Epithelial cell of esophagus (primary cell): Measurements from ENCODE around the gene VPREB3.

Experiments used
- DNase-seq: peaks from one replicate; pipeline ENCODE4 v3.0.0; 2010; ENCODE audit warnings: low read depth
- H3K4me3 ChIP-seq: 2 replicates; pipeline ENCODE4 v1.5.1; 2011; ENCODE audit warnings: mild to moderate bottlenecking, low read length, control low read depth
- CTCF ChIP-seq: IDR thresholded peaks from 2 replicates; pipeline ENCODE4 v1.5.1; 2011; ENCODE audit warnings: low read depth, mild to moderate bottlenecking, low read length, control low read depth, inconsistent platforms; ENCODE audit not compliant: insufficient read depth; ENCODE audit errors: missing control alignments

The VPREB3 gene

DNA sequence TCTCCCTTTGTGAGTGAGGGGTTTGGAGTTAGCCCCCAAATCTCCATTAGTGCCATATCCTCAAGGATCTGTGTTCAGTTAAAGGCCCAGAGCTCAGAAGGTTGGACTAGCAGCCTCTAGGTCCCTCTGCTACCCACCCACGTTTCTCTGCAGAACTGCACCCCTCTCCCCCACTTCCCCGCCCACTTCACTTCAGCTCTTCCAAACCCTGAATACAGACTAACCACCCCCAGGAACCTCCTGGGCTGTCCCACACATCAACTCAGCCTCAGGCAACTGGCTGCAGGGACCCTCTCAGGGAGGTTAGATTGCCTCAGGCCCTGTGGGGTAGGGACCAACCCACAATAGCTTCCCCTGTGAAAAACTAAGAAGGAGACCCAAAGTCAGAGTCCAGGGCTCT is 840 bp downstream of the VPREB3 start:
- no peak for TF ChIP-seq CTCF
- H3K4me3 ChIP-seq: no peak overlapping the region

DNA sequence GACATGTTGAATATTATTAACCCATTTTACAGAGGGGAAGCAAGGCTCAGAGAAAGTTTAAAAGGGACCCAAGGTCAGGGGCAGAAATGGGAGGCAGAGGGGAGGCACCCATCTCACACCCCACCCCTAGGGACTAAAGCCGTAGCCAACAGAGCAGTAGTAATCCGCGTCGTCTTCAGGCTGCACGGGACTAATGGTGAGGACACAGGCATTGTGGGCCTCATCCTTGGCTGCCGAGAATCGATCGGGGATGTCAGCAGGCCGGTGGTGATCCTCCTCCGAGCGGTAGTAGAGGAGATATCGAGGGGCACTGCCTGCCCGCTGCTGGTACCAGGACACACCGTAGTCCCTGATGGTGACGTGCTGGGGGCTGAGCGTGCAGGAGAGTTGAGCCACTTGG is 1.5 kb downstream of the VPREB3 start:
- TF ChIP-seq CTCF: no peak
- no peak for DNase-seq
- no peak overlapping the region for H3K4me3 ChIP-seq

More for the DNA sequence above, 840 bp downstream of the VPREB3 start:
- no peak for DNase-seq

- no peak for DNase-seq
- TF ChIP-seq CTCF: no peak
- H3K4me3 ChIP-seq: no peak overlapping the region
These were observed 2.0 kb downstream of the VPREB3 start for GRCh38 chr22:23752090-23752691.

DNA sequence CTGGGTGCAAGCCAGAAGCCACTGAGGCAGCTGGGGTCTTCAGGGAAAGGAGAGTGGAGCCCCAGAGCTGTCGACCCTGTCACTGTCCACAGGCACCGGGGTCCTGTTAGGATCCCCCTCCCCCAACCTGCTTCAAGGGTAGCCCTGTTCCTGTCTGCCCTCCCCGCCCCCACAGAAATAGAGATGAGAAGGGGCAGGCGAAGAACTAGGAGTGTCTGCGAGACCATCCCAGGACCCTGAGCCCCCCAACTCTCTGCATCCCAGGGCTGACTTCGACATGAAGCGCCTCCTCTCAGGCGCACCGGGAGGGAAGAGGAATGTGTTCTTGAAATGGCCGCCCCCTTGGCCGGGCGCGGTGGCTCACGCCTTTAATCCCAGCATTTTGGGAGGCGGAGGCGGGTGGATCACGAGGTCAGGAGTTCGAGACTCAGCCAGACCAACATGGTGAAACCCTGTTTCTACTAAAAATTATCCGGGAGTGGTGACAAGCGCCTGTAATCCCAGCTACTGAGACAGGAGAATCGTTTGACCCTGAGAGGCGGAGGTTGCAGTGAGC is 2.7 kb downstream of the VPREB3 start:
- peak overlapping the region; percentile 80 for H3K4me3 ChIP-seq
- DNase-seq: no peak
- TF ChIP-seq CTCF: no peak

GRCh38 chr22:23750714-23751440 is 3.3 kb downstream of the VPREB3 start, which contains the start of gene ZNF70:
Gene ZNF70 (minus strand): TSS chr22:23751112. CDS start chr22:23745140, 5,972 bp downstream.
- DNase-seq: peak; percentile 94
- peak within 1 kb of the TSS; percentile 80 for H3K4me3 ChIP-seq
- no peak for TF ChIP-seq CTCF

DNA sequence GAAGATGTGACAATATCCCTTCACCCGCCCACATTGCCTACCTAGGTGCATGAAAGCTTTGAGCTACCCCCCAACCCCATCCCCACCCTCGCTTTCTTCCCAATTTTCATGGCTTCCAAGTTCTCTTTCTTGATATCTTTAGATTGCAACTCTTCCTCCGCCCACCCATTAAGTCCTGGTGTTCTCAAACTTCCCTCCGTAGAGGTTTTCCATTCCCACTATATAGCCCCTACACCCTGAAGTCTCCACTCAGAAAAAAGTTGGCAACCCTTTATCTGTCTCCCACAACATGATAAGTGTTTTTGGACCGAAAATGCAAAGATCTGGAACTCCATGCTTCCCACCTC is 3.9 kb downstream of the VPREB3 start:
- DNase-seq: no peak
- no peak for TF ChIP-seq CTCF
- peak overlapping the region; percentile 70 for H3K4me3 ChIP-seq

- no peak for DNase-seq
- H3K4me3 ChIP-seq: peak overlapping the region; percentile 70
These were observed 4.4 kb downstream of the VPREB3 start for GRCh38 chr22:23749841-23750301.

More at GRCh38 chr22:23749841-23750301, 4.4 kb downstream of the VPREB3 start:
- no peak for TF ChIP-seq CTCF
